Esophagus squamous epithelium (tissue), 4 donors: Measurements from ENCODE around the gene ID3.

Experiments
- POLR2A ChIP-seq, 4 donors: fragments of 450-650 bp; IDR thresholded peaks; one replicate each; pipeline ENCODE4 v1.6.1; 2017; ENCODE audit warnings: antibody characterized with exemption in 4 of 4, mild to moderate bottlenecking in 4 of 4, moderate library complexity in 3 of 4
- TF ChIP-seq, protein P1 (sequence below), 6 experiments: fragments of 450-650 bp in 4 of 6; fragments of 200-600 bp in 2 of 6; sonication (generic) in 2 of 6; IDR thresholded peaks; one replicate each; pipeline ENCODE4 v1.5.1; 2016 to 2019; ENCODE audit warnings: antibody characterized with exemption in 6 of 6, mild to moderate bottlenecking in 4 of 6, moderate library complexity in 4 of 6

DNA sequence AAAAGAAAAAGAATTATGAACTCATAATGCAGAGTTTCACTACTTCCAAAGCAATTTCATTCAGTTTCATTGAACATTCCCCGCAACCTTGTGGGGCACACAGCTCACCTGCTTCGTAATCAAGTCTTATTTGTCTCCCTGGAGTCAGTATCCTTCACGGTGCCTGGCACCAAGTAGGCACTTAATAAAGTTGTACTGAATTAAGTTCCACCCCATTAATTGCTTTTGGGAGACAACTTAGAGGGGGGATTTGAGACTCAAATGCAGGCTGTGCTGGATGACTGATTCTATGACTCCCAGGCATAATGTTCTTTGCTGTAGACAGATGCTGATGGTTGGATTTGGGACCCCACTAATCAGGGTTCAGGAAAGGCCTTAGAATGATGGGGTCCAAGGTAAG is 6.5 kb upstream of the ID3 start:
- TF ChIP-seq, protein P1, sequence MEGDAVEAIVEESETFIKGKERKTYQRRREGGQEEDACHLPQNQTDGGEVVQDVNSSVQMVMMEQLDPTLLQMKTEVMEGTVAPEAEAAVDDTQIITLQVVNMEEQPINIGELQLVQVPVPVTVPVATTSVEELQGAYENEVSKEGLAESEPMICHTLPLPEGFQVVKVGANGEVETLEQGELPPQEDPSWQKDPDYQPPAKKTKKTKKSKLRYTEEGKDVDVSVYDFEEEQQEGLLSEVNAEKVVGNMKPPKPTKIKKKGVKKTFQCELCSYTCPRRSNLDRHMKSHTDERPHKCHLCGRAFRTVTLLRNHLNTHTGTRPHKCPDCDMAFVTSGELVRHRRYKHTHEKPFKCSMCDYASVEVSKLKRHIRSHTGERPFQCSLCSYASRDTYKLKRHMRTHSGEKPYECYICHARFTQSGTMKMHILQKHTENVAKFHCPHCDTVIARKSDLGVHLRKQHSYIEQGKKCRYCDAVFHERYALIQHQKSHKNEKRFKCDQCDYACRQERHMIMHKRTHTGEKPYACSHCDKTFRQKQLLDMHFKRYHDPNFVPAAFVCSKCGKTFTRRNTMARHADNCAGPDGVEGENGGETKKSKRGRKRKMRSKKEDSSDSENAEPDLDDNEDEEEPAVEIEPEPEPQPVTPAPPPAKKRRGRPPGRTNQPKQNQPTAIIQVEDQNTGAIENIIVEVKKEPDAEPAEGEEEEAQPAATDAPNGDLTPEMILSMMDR (IDR thresholded peaks at IDR 0.05) = no peak
- no peak for TF ChIP-seq POLR2A (IDR thresholded peaks at IDR 0.05)
